CD14-positive monocyte (primary cell): ENCODE data around the gene DSCAML1. TPM values are rescaled to one million over a fixed set of nuclear protein-coding genes. Genes with fewer than 3 reads are reported as not detected.

Experiments used
- DNase-seq, 3 donors: peaks; one replicate each; pipeline ENCODE4 v3.0.0-alpha.2; 2011 to 2022
- H2AFZ ChIP-seq: 2 replicates; pipeline ENCODE4 v1.6.0; 2012; ENCODE audit warnings: mild to moderate bottlenecking, low read depth, low read length, inconsistent platforms; ENCODE audit not compliant: insufficient read depth, poor library complexity, severe bottlenecking
- H3K27ac ChIP-seq, 2 donors: 1 replicate in 1 of 2; 2 replicates in 1 of 2; pipeline ENCODE4 v1.5.1; 2012 to 2013; ENCODE audit warnings: low read length in 2 of 2, control low read depth in 1 of 2, inconsistent platforms in 1 of 2, low read depth in 1 of 2, mild to moderate bottlenecking in 1 of 2
- H3K27me3 ChIP-seq, 2 donors: one replicate each; pipeline versions ENCODE4 v1.6.0 to v1.6.1; 2011 to 2013; ENCODE audit warnings: low read length in 2 of 2; ENCODE audit not compliant: control insufficient read depth in 2 of 2, insufficient read depth in 2 of 2
- H3K36me3 ChIP-seq, 2 donors: replicated peaks in 1 of 2; 1 replicate in 1 of 2; 2 replicates in 1 of 2; pipeline versions ENCODE4 v1.5.1 to v1.6.1; 2012 to 2013; ENCODE audit warnings: low read length in 2 of 2, control low read depth in 1 of 2, inconsistent platforms in 1 of 2, mild to moderate bottlenecking in 1 of 2; ENCODE audit not compliant: insufficient read depth in 2 of 2, control insufficient read depth in 1 of 2
- H3K4me1 ChIP-seq, 2 donors: 1 replicate in 1 of 2; 2 replicates in 1 of 2; pipeline versions ENCODE4 v1.5.1 to v1.6.1; 2012 to 2013; ENCODE audit warnings: low read length in 2 of 2, control low read depth in 1 of 2, inconsistent platforms in 1 of 2, mild to moderate bottlenecking in 1 of 2, moderate library complexity in 1 of 2; ENCODE audit not compliant: insufficient read depth in 2 of 2, control insufficient read depth in 1 of 2
- H3K4me2 ChIP-seq: replicated peaks from 2 replicates; pipeline ENCODE3; 2012; ENCODE audit warnings: low read length, moderate library complexity, mild to moderate bottlenecking; ENCODE audit not compliant: poor library complexity, severe bottlenecking; ENCODE audit errors: extremely low read depth
- H3K4me3 ChIP-seq, 3 experiments: fragments of 200-600 bp in 1 of 3; sonication (generic) in 1 of 3; replicated peaks in 1 of 3; 1 replicate in 2 of 3; 2 replicates in 1 of 3; pipeline ENCODE4 v1.5.1; 2011 to 2013; ENCODE audit warnings: low read length in 3 of 3, mild to moderate bottlenecking in 3 of 3, control low read depth in 2 of 3, low read depth in 2 of 3, inconsistent platforms in 1 of 3, moderate library complexity in 1 of 3
- H3K79me2 ChIP-seq: 2 replicates; pipeline ENCODE4 v1.6.0; 2012; ENCODE audit warnings: mild to moderate bottlenecking, control low read depth, inconsistent platforms, low read length, moderate library complexity; ENCODE audit not compliant: insufficient read depth
- H3K9ac ChIP-seq: 2 replicates; pipeline ENCODE4 v1.6.0; 2017; ENCODE audit warnings: low read length, mild to moderate bottlenecking; ENCODE audit not compliant: insufficient read depth, poor library complexity, severe bottlenecking
- H3K9me3 ChIP-seq, 2 donors: replicated peaks in 1 of 2; 1 replicate in 1 of 2; 2 replicates in 1 of 2; pipeline versions ENCODE4 v1.5.1 to v1.6.1; 2012 to 2013; ENCODE audit warnings: low read length in 2 of 2, control low read depth in 1 of 2; ENCODE audit not compliant: control insufficient read depth in 1 of 2, insufficient read depth in 1 of 2
- H4K20me1 ChIP-seq: 2 replicates; pipeline ENCODE4 v1.6.0; 2012; ENCODE audit warnings: mild to moderate bottlenecking, low read length, control low read depth, moderate library complexity; ENCODE audit not compliant: insufficient read depth
- H3K27ac Mint-ChIP-seq, 7 donors: one replicate each; pipeline ENCODE4 v1.8.0; 2020; ENCODE audit warnings: mild to moderate bottlenecking in 7 of 7, mixed read lengths in 7 of 7, moderate library complexity in 6 of 7, inconsistent platforms in 2 of 7
- H3K27me3 Mint-ChIP-seq, 3 donors: one replicate each; pipeline ENCODE4 v1.8.0; 2021 to 2022; ENCODE audit warnings: low read depth in 3 of 3, mild to moderate bottlenecking in 3 of 3, mixed read lengths in 3 of 3, moderate library complexity in 3 of 3, inconsistent platforms in 1 of 3
- H3K36me3 Mint-ChIP-seq, 2 donors: one replicate each; pipeline ENCODE4 v1.8.0; 2020; ENCODE audit warnings: mixed read lengths in 2 of 2, inconsistent platforms in 1 of 2, mild to moderate bottlenecking in 1 of 2
- H3K4me1 Mint-ChIP-seq: one replicate; pipeline ENCODE4 v1.8.0; 2020; ENCODE audit warnings: mild to moderate bottlenecking, mixed read lengths
- H3K4me3 Mint-ChIP-seq, 2 donors: one replicate each; pipeline ENCODE4 v1.8.0; 2020; ENCODE audit warnings: mild to moderate bottlenecking in 2 of 2, mixed read lengths in 2 of 2, moderate library complexity in 1 of 2
- H3K9me3 Mint-ChIP-seq, 7 donors: one replicate each; pipeline ENCODE4 v1.8.0; 2020 to 2022; ENCODE audit warnings: mixed read lengths in 7 of 7, mild to moderate bottlenecking in 6 of 7, moderate library complexity in 6 of 7, inconsistent platforms in 2 of 7
- CTCF ChIP-seq: fragments of 200-600 bp; IDR thresholded peaks from one replicate; pipeline ENCODE4 v1.8.0; 2022; ENCODE audit warnings: antibody characterized with exemption, mild to moderate bottlenecking
- WGBS: methylation state at CpG from one replicate; pipeline ENCODE4 v1.1.5; 2013; ENCODE audit warnings: missing lambda C conversion rate; ENCODE audit not compliant: insufficient coverage; 5-methylcytosine and 5-hydroxymethylcytosine counted together
- intact Hi-C, 2 donors: fragments of 100-400 bp; cut with micrococcal nuclease; formaldehyde crosslinking; loops; one replicate each; pipeline versions ENCODE4 v1.15.0 to v1.15.1; 2023
- polyA plus RNA-seq, 3 donors: library from polyadenylated mRNA; depleted of rRNA in 1 of 3; unstranded in 2 of 3; stranded (reverse) in 1 of 3; fragments of 300-500 nt in 2 of 3; fragments of >200 nt in 1 of 3; fragmentation: Illumina TruSeq in 2 of 3; gene quantifications; 1 replicate in 2 of 3; 2 replicates in 1 of 3; pipeline ENCODE4 v1.2.3, GENCODE V29; 2012 to 2021

The DSCAML1 gene
- polyA plus RNA-seq, 3 donors = not detected

DNA sequence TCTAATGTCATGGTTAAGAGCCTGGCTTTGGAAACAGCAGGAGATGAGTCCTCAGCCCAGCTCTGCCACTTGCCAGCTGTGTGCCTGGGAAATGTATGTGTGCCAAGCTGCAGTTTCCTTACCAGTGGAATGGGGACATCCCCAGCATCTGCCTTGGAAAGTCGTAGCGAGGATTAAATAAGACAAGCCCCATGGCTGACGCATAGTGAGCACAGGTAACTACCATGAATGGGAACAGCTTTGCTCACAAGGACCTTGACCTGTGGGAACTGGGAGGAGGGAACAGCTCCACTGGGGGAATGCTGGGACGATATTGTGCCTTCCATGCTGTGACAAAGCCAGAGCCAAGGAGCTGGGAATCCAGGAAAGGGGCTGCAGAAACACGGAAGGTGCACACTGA lies 2.6 kb upstream of the DSCAML1 start:
- H3K9me3 Mint-ChIP-seq = peaks cover 0 to 12% (median 5%) of the 10 kb centered on the region in 7 donors
- no peak overlapping the region for H3K9ac ChIP-seq
- peaks cover 55 to 65% (median 59%) of the 10 kb centered on the region in 3 donors for H3K27me3 Mint-ChIP-seq
- H3K4me1 ChIP-seq = peaks cover 4 to 6% of the 10 kb centered on the region in 2 donors
- DNase-seq = no peak
- H3K36me3 ChIP-seq = no peaks in the 10 kb centered on the region
- H3K4me3 ChIP-seq = no peak overlapping the region
- H3K27ac Mint-ChIP-seq = no peak overlapping the region
- H3K36me3 Mint-ChIP-seq = peaks cover 4 to 6% of the 10 kb centered on the region in 2 donors
- H2AFZ ChIP-seq = no peak overlapping the region
- no peak for TF ChIP-seq CTCF
- peaks cover 6% of the 10 kb centered on the region for H3K4me1 Mint-ChIP-seq
- intact Hi-C loops = loop anchor here in 1 of 2 donors (5.0 kb wide), 1 partner anchor 372 kb away; no protein-coding TSS in a partner anchor
- H3K4me2 ChIP-seq = no peak overlapping the region
- H3K27me3 ChIP-seq = peaks cover 43 to 58% of the 10 kb centered on the region in 2 donors
- no peak overlapping the region for H3K27ac ChIP-seq
- no peaks in the 10 kb centered on the region for H3K79me2 ChIP-seq
- 78% methylated on average over 5 of the region's 5 CpGs for WGBS
- H4K20me1 ChIP-seq = no peaks in the 10 kb centered on the region
- peaks cover 0 to 7% of the 10 kb centered on the region in 2 donors for H3K9me3 ChIP-seq
- H3K4me3 Mint-ChIP-seq = peak overlapping the region in 1 of 2 donors; percentile 62

GRCh38 chr11:117796456-117796871 lies 552 bp downstream of the DSCAML1 start:
- 3% methylated on average over 33 of the region's 35 CpGs for WGBS
- peak overlapping the region; percentile 23 for H3K4me2 ChIP-seq
- no peak overlapping the region for H3K9ac ChIP-seq
- peaks cover 55 to 84% of the 10 kb centered on the region in 2 donors for H3K27me3 ChIP-seq
- no peaks in the 10 kb centered on the region for H4K20me1 ChIP-seq
- peaks cover 75 to 86% (median 80%) of the 10 kb centered on the region in 3 donors for H3K27me3 Mint-ChIP-seq
- H3K9me3 Mint-ChIP-seq = peaks cover 0 to 12% (median 5%) of the 10 kb centered on the region in 7 donors
- H3K9me3 ChIP-seq = peaks cover 0 to 7% of the 10 kb centered on the region in 2 donors
- peaks cover 0 to 4% of the 10 kb centered on the region in 2 donors for H3K4me1 ChIP-seq
- peaks cover 0 to 4% of the 10 kb centered on the region in 2 donors for H3K36me3 Mint-ChIP-seq
- no peaks in the 10 kb centered on the region for H3K36me3 ChIP-seq
- no peak for TF ChIP-seq CTCF
- H3K27ac ChIP-seq = no peak overlapping the region
- no peak for DNase-seq
- H3K4me3 Mint-ChIP-seq = peak overlapping the region; percentile 27 to 67
- no peak overlapping the region for H3K27ac Mint-ChIP-seq
- no peak overlapping the region for H3K4me3 ChIP-seq
- no peak overlapping the region for H2AFZ ChIP-seq
- no peaks in the 10 kb centered on the region for H3K79me2 ChIP-seq
- intact Hi-C loops = loop anchor here in 1 of 2 donors (5.0 kb wide), 1 partner anchor 369 kb away; no protein-coding TSS in a partner anchor
- peaks cover 3% of the 10 kb centered on the region for H3K4me1 Mint-ChIP-seq
